Esophagus (tissue), 2 donors: ENCODE data around the gene LUM. TPM values are rescaled to one million over a fixed set of nuclear protein-coding genes. Genes with fewer than 3 reads are reported as not detected.

ENCODE experiments used
- H3K27ac ChIP-seq, 2 donors: one replicate each; pipeline ENCODE4 v1.5.1; 2013; ENCODE audit warnings: low read depth in 2 of 2, mild to moderate bottlenecking in 2 of 2, inconsistent platforms in 1 of 2, low read length in 1 of 2, moderate library complexity in 1 of 2
- H3K27me3 ChIP-seq, 2 donors: one replicate each; pipeline ENCODE4 v1.6.1; 2013; ENCODE audit warnings: low read length in 2 of 2, control low read depth in 1 of 2, mild to moderate bottlenecking in 1 of 2; ENCODE audit not compliant: insufficient read depth in 2 of 2, control insufficient read depth in 1 of 2
- H3K36me3 ChIP-seq, 2 donors: one replicate each; pipeline ENCODE4 v1.6.1; 2013; ENCODE audit warnings: low read length in 1 of 2; ENCODE audit not compliant: control insufficient read depth in 2 of 2, insufficient read depth in 2 of 2
- H3K4me1 ChIP-seq, 2 donors: one replicate each; pipeline ENCODE4 v1.6.1; 2013; ENCODE audit warnings: low read length in 1 of 2; ENCODE audit not compliant: control insufficient read depth in 2 of 2, insufficient read depth in 2 of 2
- H3K4me3 ChIP-seq, 2 donors: one replicate each; pipeline ENCODE4 v1.5.1; 2013; ENCODE audit warnings: low read length in 2 of 2, mild to moderate bottlenecking in 2 of 2, low read depth in 1 of 2, moderate library complexity in 1 of 2
- H3K9me3 ChIP-seq, 2 donors: one replicate each; pipeline ENCODE4 v1.6.1; 2013; ENCODE audit warnings: mild to moderate bottlenecking in 2 of 2, low read depth in 1 of 2, low read length in 1 of 2, moderate library complexity in 1 of 2; ENCODE audit not compliant: control insufficient read depth in 2 of 2, insufficient read depth in 1 of 2
- WGBS, 2 donors: extraction: QIAGEN DNeasy Blood & Tissue Kit; methylation state at CpG; one replicate each; pipeline ENCODE4 v1.1.7; 2013; 5-methylcytosine and 5-hydroxymethylcytosine counted together
- polyA plus RNA-seq, 2 donors: library from polyadenylated mRNA; stranded (reverse); fragments of 200-250 nt; gene quantifications; one replicate each; pipeline ENCODE4 v1.2.3, GENCODE V29; 2013
- donor health status: healthy with polysubstance abuse.
- donor health status: Bipolar disorder and iron deficiency.

Gene LUM
- polyA plus RNA-seq, 2 donors, result 2.7 to 7.0 TPM

- H3K27me3 ChIP-seq, result no peaks in the 10 kb centered on the region
- WGBS, 2 donors, result 60 to 89% methylated on average over 1 of the region's 1 CpG
- H3K36me3 ChIP-seq, result no peaks in the 10 kb centered on the region
- H3K4me3 ChIP-seq, result no peak overlapping the region
- no peaks in the 10 kb centered on the region for H3K4me1 ChIP-seq
- H3K9me3 ChIP-seq, result no peaks in the 10 kb centered on the region
- no peak overlapping the region for H3K27ac ChIP-seq
Observed at GRCh38 chr12:91080041-91080440, 31.3 kb downstream of the LUM start.

GRCh38 chr12:91078501-91078900 is 32.8 kb downstream of the LUM start:
- H3K27me3 ChIP-seq, result no peaks in the 10 kb centered on the region
- no peaks in the 10 kb centered on the region for H3K9me3 ChIP-seq
- no peaks in the 10 kb centered on the region for H3K4me1 ChIP-seq
- 62 to 73% methylated on average over 1 of the region's 1 CpG for WGBS, 2 donors
- no peak overlapping the region for H3K27ac ChIP-seq
- H3K4me3 ChIP-seq, result no peak overlapping the region
- H3K36me3 ChIP-seq, result no peaks in the 10 kb centered on the region

GRCh38 chr12:91077228-91077954 is 33.9 kb downstream of the LUM start:
- H3K4me3 ChIP-seq, result no peak overlapping the region
- 87 to 90% methylated on average over 5 of the region's 5 CpGs for WGBS, 2 donors
- H3K27me3 ChIP-seq, result no peaks in the 10 kb centered on the region
- no peaks in the 10 kb centered on the region for H3K9me3 ChIP-seq
- no peak overlapping the region for H3K27ac ChIP-seq
- H3K36me3 ChIP-seq, result no peaks in the 10 kb centered on the region
- no peaks in the 10 kb centered on the region for H3K4me1 ChIP-seq

GRCh38 chr12:91074851-91075250 is 36.4 kb downstream of the LUM start:
- H3K4me1 ChIP-seq, result no peaks in the 10 kb centered on the region
- H3K4me3 ChIP-seq, result no peak overlapping the region
- no peaks in the 10 kb centered on the region for H3K36me3 ChIP-seq
- 50% methylated on average over 1 of the region's 1 CpG for WGBS, 2 donors
- H3K27me3 ChIP-seq, result no peaks in the 10 kb centered on the region
- H3K9me3 ChIP-seq, result no peaks in the 10 kb centered on the region
- H3K27ac ChIP-seq, result no peak overlapping the region

- no peaks in the 10 kb centered on the region for H3K4me1 ChIP-seq
- no peaks in the 10 kb centered on the region for H3K36me3 ChIP-seq
- no peak overlapping the region for H3K4me3 ChIP-seq
- H3K27ac ChIP-seq, result no peak overlapping the region
- no peaks in the 10 kb centered on the region for H3K9me3 ChIP-seq
- H3K27me3 ChIP-seq, result no peaks in the 10 kb centered on the region
- 66 to 72% methylated on average over 6 of the region's 6 CpGs for WGBS, 2 donors
Observed at GRCh38 chr12:91074154-91074709, 37.1 kb downstream of the LUM start.

- no peak overlapping the region for H3K27ac ChIP-seq
- no peaks in the 10 kb centered on the region for H3K4me1 ChIP-seq
- H3K4me3 ChIP-seq, result no peak overlapping the region
- H3K36me3 ChIP-seq, result no peaks in the 10 kb centered on the region
- no peaks in the 10 kb centered on the region for H3K27me3 ChIP-seq
- no peaks in the 10 kb centered on the region for H3K9me3 ChIP-seq
Observed at GRCh38 chr12:91073426-91073825, 37.9 kb downstream of the LUM start.

GRCh38 chr12:91072931-91073330 is 38.4 kb downstream of the LUM start:
- Histone ChIP-seq H3K36me3 (no peaks in the 10 kb centered on the region), H3K27me3 (no peaks in the 10 kb centered on the region), H3K27ac (no peak overlapping the region), H3K9me3 (no peaks in the 10 kb centered on the region), H3K4me1 (no peaks in the 10 kb centered on the region), H3K4me3 (no peak overlapping the region)
- 85 to 92% methylated on average over 2 of the region's 2 CpGs for WGBS, 2 donors

- no peaks in the 10 kb centered on the region for H3K27me3 ChIP-seq
Observed at GRCh38 chr12:91070936-91071335, 40.4 kb downstream of the LUM start.

GRCh38 chr12:91065396-91065795 is 45.9 kb downstream of the LUM start:
- 73 to 87% methylated on average over 3 of the region's 3 CpGs for WGBS, 2 donors
- Histone ChIP-seq H3K9me3 (no peaks in the 10 kb centered on the region), H3K27me3 (no peaks in the 10 kb centered on the region), H3K36me3 (no peaks in the 10 kb centered on the region), H3K4me1 (no peaks in the 10 kb centered on the region), H3K27ac (no peak overlapping the region), H3K4me3 (no peak overlapping the region)

More at GRCh38 chr12:91070936-91071335, 40.4 kb downstream of the LUM start:
- no peaks in the 10 kb centered on the region for H3K4me1 ChIP-seq
- no peak overlapping the region for H3K27ac ChIP-seq
- no peak overlapping the region for H3K4me3 ChIP-seq
- no peaks in the 10 kb centered on the region for H3K9me3 ChIP-seq
- no peaks in the 10 kb centered on the region for H3K36me3 ChIP-seq

- H3K4me3 ChIP-seq, result no peak overlapping the region
- H3K36me3 ChIP-seq, result no peaks in the 10 kb centered on the region
- no peaks in the 10 kb centered on the region for H3K27me3 ChIP-seq
- H3K27ac ChIP-seq, result no peak overlapping the region
- no peaks in the 10 kb centered on the region for H3K9me3 ChIP-seq
- no peaks in the 10 kb centered on the region for H3K4me1 ChIP-seq
- 82 to 87% methylated on average over 3 of the region's 3 CpGs for WGBS, 2 donors
Observed at GRCh38 chr12:91064640-91065039, 46.7 kb downstream of the LUM start.
